GM12865 (cell line): Measurements from ENCODE around the gene GLTP.

ENCODE experiments used
- DNase-seq: peaks from one replicate; pipeline ENCODE4 v3.0.0; 2010; ENCODE audit warnings: low read depth
- H3K4me3 ChIP-seq: 2 replicates; pipeline ENCODE4 v1.5.1; 2011; ENCODE audit warnings: mild to moderate bottlenecking, low read depth, low read length, control low read depth
- CTCF ChIP-seq: IDR thresholded peaks from 2 replicates; pipeline ENCODE4 v1.5.1; 2011; ENCODE audit warnings: low read length, control low read depth, low read depth, inconsistent platforms; ENCODE audit not compliant: insufficient read depth; ENCODE audit errors: missing control alignments

GLTP gene

GRCh38 chr12:109916045-109916444 lies 35.7 kb upstream of the GLTP start:
- H3K4me3 ChIP-seq = no peak overlapping the region
- no peak for TF ChIP-seq CTCF

GRCh38 chr12:109915171-109916040 lies 35.1 kb upstream of the GLTP start:
- H3K4me3 ChIP-seq = no peak overlapping the region
- DNase-seq = no peak
- TF ChIP-seq CTCF = no peak

More at GRCh38 chr12:109916045-109916444, 35.7 kb upstream of the GLTP start:
- no peak for DNase-seq

GRCh38 chr12:109914461-109914860 lies 34.1 kb upstream of the GLTP start:
- H3K4me3 ChIP-seq = no peak overlapping the region
- DNase-seq = no peak
- TF ChIP-seq CTCF = no peak

- TF ChIP-seq CTCF = no peak
- DNase-seq = no peak
- H3K4me3 ChIP-seq = no peak overlapping the region
Measured at GRCh38 chr12:109912855-109913321, 32.5 kb upstream of the GLTP start.

- TF ChIP-seq CTCF = peak; percentile 15
- H3K4me3 ChIP-seq = no peak overlapping the region
- DNase-seq = peak; percentile 42
Measured at GRCh38 chr12:109910969-109911348, 30.6 kb upstream of the GLTP start.

- H3K4me3 ChIP-seq = no peak overlapping the region
- TF ChIP-seq CTCF = no peak
- DNase-seq = no peak
Measured at GRCh38 chr12:109910254-109910968, 30.1 kb upstream of the GLTP start.

- DNase-seq = no peak
- TF ChIP-seq CTCF = no peak
- H3K4me3 ChIP-seq = no peak overlapping the region
Measured at GRCh38 chr12:109905301-109905700, 25.0 kb upstream of the GLTP start.
